ENCODE results near the gene MAML3.

The MAML3 gene

GRCh38 chr4:139845453-139846093 lies 308.4 kb downstream of the MAML3 start:
- TF ChIP-seq CTCF (IDR thresholded peaks at IDR 0.05; ENCODE audit: control insufficient read depth, insufficient read depth, low read depth, low read length, missing control alignments): no peak
- no peak for DNase-seq (ENCODE audit: low read depth)
- H3K4me3 ChIP-seq (ENCODE audit: control insufficient read depth, low read depth, low read length): no peak overlapping the region

GRCh38 chr4:139844459-139845036 lies 309.4 kb downstream of the MAML3 start:
- no peak for DNase-seq (ENCODE audit: low read depth)
- no peak overlapping the region for H3K4me3 ChIP-seq (ENCODE audit: control insufficient read depth, low read depth, low read length)
- no peak for TF ChIP-seq CTCF (IDR thresholded peaks at IDR 0.05; ENCODE audit: control insufficient read depth, insufficient read depth, low read depth, low read length, missing control alignments)

- no peak for DNase-seq (ENCODE audit: low read depth)
- no peak for TF ChIP-seq CTCF (IDR thresholded peaks at IDR 0.05; ENCODE audit: control insufficient read depth, insufficient read depth, low read depth, low read length, missing control alignments)
- H3K4me3 ChIP-seq (ENCODE audit: control insufficient read depth, low read depth, low read length): no peak overlapping the region
Measured at GRCh38 chr4:139844057-139844456, 309.9 kb downstream of the MAML3 start.

GRCh38 chr4:139843641-139844040 lies 310.3 kb downstream of the MAML3 start:
- DNase-seq (ENCODE audit: low read depth): no peak
- no peak overlapping the region for H3K4me3 ChIP-seq (ENCODE audit: control insufficient read depth, low read depth, low read length)
- TF ChIP-seq CTCF (IDR thresholded peaks at IDR 0.05; ENCODE audit: control insufficient read depth, insufficient read depth, low read depth, low read length, missing control alignments): no peak

GRCh38 chr4:139841464-139842195 lies 312.4 kb downstream of the MAML3 start:
- DNase-seq (ENCODE audit: low read depth): no peak
- no peak overlapping the region for H3K4me3 ChIP-seq (ENCODE audit: control insufficient read depth, low read depth, low read length)
- TF ChIP-seq CTCF (IDR thresholded peaks at IDR 0.05; ENCODE audit: control insufficient read depth, insufficient read depth, low read depth, low read length, missing control alignments): no peak

- no peak for TF ChIP-seq CTCF (IDR thresholded peaks at IDR 0.05; ENCODE audit: control insufficient read depth, insufficient read depth, low read depth, low read length, missing control alignments)
- no peak for DNase-seq (ENCODE audit: low read depth)
- no peak overlapping the region for H3K4me3 ChIP-seq (ENCODE audit: control insufficient read depth, low read depth, low read length)
Measured at GRCh38 chr4:139840773-139841172, 313.2 kb downstream of the MAML3 start.

Measured in AG09309 (cell line).